Measurements from ENCODE around the gene YPEL3. TPM values are rescaled to one million over a fixed set of nuclear protein-coding genes. Genes with fewer than 3 reads are reported as not detected.

YPEL3 gene, protein sequence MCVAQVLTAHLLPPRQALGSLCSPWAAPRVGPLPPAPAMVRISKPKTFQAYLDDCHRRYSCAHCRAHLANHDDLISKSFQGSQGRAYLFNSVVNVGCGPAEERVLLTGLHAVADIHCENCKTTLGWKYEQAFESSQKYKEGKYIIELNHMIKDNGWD
- 25.5 and 32.3 TPM in 2 replicates for total RNA-seq

DNA sequence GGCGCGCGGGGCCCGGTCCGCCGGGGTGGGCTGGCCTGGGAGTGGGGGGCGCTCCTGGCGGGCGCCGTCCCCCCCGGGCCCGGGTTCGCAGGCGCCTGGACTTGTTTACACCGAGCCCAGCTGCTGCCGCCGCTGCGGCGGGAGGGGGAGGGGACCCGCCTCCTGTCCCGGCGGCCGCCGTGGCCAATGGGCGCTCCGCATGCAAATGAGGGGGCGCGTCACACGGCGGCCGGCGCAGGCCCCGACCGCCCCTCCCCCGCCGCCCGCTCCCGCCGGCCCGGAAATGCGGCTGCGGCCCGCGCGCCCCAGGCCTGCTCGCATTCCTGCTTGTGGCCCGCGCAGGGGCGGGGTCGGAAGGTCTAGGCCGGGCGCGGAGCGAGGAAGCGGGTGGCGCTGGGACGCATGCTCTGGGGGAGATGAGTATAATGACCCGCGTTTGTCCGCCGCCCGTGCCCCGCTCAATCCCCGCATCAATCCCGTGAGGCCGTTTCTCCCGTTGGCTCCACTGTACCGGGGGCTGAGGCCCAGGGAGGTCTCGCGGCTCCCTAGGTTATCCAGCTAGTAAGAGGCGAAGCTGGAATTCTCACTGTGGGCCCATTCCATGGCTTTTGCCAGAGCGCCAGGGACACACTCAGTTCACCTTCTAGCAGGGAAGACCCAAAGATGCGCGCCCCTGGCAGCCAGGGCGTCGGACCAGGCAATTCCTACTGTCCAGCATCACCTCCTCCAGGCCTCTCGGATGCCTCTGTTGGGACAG lies at the start of gene YPEL3:
YPEL3 (minus strand) TSS at position 109 of the 757 bp plus-strand sequence. CDS start 731 bp downstream, outside the sequence.
- no peaks in the 10 kb centered on the region for H3K27me3 ChIP-seq (ENCODE audit: control insufficient read depth, insufficient read depth, low read length)
- DNase-seq (ENCODE audit: low read depth), result peak; percentile 55
- TF ChIP-seq, protein P1, sequence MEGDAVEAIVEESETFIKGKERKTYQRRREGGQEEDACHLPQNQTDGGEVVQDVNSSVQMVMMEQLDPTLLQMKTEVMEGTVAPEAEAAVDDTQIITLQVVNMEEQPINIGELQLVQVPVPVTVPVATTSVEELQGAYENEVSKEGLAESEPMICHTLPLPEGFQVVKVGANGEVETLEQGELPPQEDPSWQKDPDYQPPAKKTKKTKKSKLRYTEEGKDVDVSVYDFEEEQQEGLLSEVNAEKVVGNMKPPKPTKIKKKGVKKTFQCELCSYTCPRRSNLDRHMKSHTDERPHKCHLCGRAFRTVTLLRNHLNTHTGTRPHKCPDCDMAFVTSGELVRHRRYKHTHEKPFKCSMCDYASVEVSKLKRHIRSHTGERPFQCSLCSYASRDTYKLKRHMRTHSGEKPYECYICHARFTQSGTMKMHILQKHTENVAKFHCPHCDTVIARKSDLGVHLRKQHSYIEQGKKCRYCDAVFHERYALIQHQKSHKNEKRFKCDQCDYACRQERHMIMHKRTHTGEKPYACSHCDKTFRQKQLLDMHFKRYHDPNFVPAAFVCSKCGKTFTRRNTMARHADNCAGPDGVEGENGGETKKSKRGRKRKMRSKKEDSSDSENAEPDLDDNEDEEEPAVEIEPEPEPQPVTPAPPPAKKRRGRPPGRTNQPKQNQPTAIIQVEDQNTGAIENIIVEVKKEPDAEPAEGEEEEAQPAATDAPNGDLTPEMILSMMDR (IDR thresholded peaks at IDR 0.05; ENCODE audit: insufficient read depth, low read length, poor library complexity, severe bottlenecking), result no peak
- H3K4me3 ChIP-seq (ENCODE audit: low read depth, low read length), result peak within 1 kb of the TSS; percentile 40
- no peaks in the 10 kb centered on the region for H3K36me3 ChIP-seq (ENCODE audit: control insufficient read depth, insufficient read depth, low read length)

DNA sequence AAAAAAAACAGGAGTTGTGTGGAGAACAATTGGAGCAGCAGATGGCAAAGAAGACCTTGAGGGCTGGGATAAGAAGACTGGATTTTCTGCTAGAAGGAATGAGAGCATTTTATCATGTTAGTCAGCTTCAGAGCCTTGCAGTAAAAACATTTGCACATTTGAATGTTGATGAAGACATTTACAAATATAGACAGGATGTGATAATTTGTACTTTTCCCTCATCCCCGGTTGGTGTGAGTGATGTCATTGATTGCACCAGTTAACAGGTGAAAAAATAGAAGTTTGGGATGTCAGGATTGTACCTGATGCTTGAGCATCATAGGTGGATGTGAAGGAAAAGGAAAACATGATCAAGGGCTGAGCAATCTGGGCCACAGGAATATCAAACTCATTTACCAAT lies 49.6 kb upstream of the YPEL3 start:
- Histone ChIP-seq H3K36me3 (ENCODE audit: control insufficient read depth, insufficient read depth, low read length) (no peaks in the 10 kb centered on the region), H3K4me3 (ENCODE audit: low read depth, low read length) (no peak overlapping the region), H3K27me3 (ENCODE audit: control insufficient read depth, insufficient read depth, low read length) (no peaks in the 10 kb centered on the region)
- DNase-seq (ENCODE audit: low read depth), result no peak
- TF ChIP-seq, protein P1 (IDR thresholded peaks at IDR 0.05; ENCODE audit: insufficient read depth, low read length, poor library complexity, severe bottlenecking), result no peak

DNA sequence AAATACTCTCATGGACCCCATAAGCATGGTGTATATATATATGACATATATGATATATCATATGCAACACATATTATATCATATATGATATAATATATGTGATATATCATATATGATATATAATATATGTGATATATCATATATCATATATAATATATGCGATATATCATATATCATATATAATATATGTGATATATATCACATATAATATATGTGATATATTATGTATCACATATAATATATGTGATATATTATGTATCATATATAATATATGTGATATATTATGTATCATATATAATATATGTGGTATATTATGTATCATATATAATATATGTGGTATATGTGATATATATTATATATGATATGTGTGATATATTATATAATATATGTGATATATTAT lies 48.9 kb upstream of the YPEL3 start:
- Histone ChIP-seq H3K27me3 (ENCODE audit: control insufficient read depth, insufficient read depth, low read length) (no peaks in the 10 kb centered on the region), H3K36me3 (ENCODE audit: control insufficient read depth, insufficient read depth, low read length) (no peaks in the 10 kb centered on the region), H3K4me3 (ENCODE audit: low read depth, low read length) (no peak overlapping the region)
- no peak for DNase-seq (ENCODE audit: low read depth)
- TF ChIP-seq, protein P1 (IDR thresholded peaks at IDR 0.05; ENCODE audit: insufficient read depth, low read length, poor library complexity, severe bottlenecking), result no peak

DNA sequence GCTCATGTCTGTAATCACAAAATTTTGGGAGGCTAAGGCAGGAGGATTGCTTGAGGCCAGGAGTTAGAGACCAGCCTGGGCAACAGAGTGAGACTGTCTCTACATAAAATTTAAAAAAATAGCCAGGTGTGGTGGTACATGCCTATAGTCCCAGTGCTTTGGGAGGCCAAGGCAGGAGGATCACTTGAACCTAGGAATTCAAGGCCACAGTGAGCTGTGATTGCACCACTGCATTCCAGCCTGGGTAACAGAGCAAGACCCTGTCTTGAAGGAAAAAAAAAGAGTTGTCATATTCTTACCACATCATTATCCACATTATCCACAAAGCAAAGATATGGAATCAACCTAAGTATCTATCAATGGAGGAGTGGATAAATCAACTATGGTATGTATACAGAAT lies 48.0 kb upstream of the YPEL3 start:
- TF ChIP-seq, protein P1 (IDR thresholded peaks at IDR 0.05; ENCODE audit: insufficient read depth, low read length, poor library complexity, severe bottlenecking), result no peak
- Histone ChIP-seq H3K27me3 (ENCODE audit: control insufficient read depth, insufficient read depth, low read length) (no peaks in the 10 kb centered on the region), H3K36me3 (ENCODE audit: control insufficient read depth, insufficient read depth, low read length) (no peaks in the 10 kb centered on the region), H3K4me3 (ENCODE audit: low read depth, low read length) (no peak overlapping the region)
- no peak for DNase-seq (ENCODE audit: low read depth)

DNA sequence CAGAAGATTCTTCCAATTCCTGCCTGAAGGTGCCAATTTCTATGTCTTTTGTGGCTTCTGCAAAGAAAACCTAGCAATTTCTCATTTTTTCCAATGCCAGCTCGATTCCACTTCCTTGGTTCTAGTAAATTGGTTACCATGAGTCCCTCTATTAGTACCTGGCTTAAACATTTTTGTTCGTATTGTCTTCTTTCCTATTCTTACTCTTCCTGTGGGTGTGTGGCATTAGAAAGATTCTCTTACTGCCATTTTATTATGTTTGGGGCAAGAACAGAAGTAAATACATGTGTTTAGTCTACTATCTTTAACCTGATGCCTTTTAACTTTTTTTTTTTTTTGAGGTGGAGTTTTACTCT lies 47.3 kb upstream of the YPEL3 start:
- no peaks in the 10 kb centered on the region for H3K36me3 ChIP-seq (ENCODE audit: control insufficient read depth, insufficient read depth, low read length)
- H3K4me3 ChIP-seq (ENCODE audit: low read depth, low read length), result no peak overlapping the region
- no peak for DNase-seq (ENCODE audit: low read depth)
- TF ChIP-seq, protein P1 (IDR thresholded peaks at IDR 0.05; ENCODE audit: insufficient read depth, low read length, poor library complexity, severe bottlenecking), result no peak
- H3K27me3 ChIP-seq (ENCODE audit: control insufficient read depth, insufficient read depth, low read length), result no peaks in the 10 kb centered on the region

All from kidney epithelial cell (primary cell).